Stimulated activated naive CD8-positive, alpha-beta T cell treated with anti-CD3 and anti-CD28 coated beads, Interleukin-15, Interleukin-2, amounts not matched to agents 100 ng/mL and 50 ng/mL, for 24 hours (primary cell): ENCODE measurements around the gene ADAMTS13.

ENCODE experiments used
- H3K27ac Mint-ChIP-seq: one replicate; pipeline ENCODE4 v1.8.0; 2021; ENCODE audit warnings: mild to moderate bottlenecking, mixed read lengths
- H3K27me3 Mint-ChIP-seq: one replicate; pipeline ENCODE4 v1.8.0; 2021; ENCODE audit warnings: mixed read lengths
- H3K36me3 Mint-ChIP-seq: one replicate; pipeline ENCODE4 v1.8.0; 2021; ENCODE audit warnings: low read depth, mixed read lengths
- H3K4me1 Mint-ChIP-seq: one replicate; pipeline ENCODE4 v1.8.0; 2021; ENCODE audit warnings: low read depth, mixed read lengths
- H3K4me3 Mint-ChIP-seq: one replicate; pipeline ENCODE4 v1.8.0; 2021; ENCODE audit warnings: mild to moderate bottlenecking, mixed read lengths
- H3K9me3 Mint-ChIP-seq: one replicate; pipeline ENCODE4 v1.8.0; 2021; ENCODE audit warnings: mixed read lengths

The ADAMTS13 gene

DNA sequence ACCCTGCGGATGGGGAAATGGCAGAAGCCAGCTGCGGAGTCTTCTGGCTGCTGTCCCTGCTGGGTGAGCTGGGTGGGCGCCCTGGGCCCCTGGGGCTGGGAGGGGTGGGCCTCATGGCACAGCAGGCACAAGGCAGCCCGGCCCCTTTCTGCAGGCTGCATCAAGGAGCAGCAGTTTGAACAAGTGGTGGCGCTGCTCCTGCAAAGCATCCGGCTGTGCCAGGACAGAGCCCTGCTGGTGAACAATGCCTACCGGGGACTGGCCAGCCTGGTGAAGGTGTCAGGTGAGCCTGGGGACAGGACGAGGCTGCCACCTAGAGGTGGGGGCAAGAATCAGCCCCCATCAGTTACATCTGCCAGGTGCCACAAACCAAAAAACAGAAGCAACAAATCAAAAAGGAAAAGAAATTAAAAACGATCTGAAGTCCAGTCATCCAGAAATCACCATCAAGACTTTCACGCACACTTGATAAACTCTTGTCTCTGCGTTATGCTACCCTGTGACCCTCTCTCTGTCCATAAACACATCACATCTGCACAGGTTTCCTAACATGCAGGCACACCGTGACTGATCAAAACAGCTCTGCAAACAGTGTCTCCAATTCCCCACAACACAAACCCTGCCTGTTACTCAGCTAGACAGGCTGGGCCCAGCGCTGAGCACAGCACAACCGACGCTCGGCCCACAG lies 18.3 kb upstream of the ADAMTS13 start:
- Mint-ChIP-seq H3K9me3 (no peaks in the 10 kb centered on the region), H3K36me3 (peaks cover 33% of the 10 kb centered on the region), H3K27ac (no peak overlapping the region)

DNA sequence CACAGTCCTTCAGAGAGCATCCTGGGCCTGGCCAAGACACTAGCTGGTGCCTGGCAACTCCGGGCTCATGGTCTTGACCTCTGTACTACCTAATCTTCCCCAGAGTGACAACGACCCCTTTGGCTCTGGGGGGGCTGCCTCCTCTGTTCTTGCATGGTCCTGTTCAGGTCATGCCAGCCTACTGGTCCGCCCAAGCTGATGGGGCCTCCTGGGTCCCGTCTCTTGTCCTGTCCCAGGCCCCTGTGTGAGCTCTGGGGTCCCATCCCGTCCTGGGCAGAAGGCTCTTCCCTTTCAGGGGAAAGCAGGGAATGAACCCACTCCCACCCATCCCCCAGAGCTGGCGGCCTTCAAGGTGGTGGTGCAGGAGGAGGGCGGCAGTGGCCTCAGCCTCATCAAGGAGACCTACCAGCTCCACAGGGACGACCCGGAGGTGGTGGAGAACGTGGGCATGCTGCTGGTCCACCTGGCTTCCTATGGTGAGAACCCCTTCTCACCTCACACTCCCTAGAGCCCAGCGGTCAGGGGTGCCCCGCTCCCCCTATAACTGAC lies 17.6 kb upstream of the ADAMTS13 start:
- Mint-ChIP-seq H3K27ac (no peak overlapping the region), H3K9me3 (no peaks in the 10 kb centered on the region), H3K36me3 (peaks cover 39% of the 10 kb centered on the region), H3K4me3 (no peak overlapping the region), H3K27me3 (no peaks in the 10 kb centered on the region), H3K4me1 (peaks cover 18% of the 10 kb centered on the region)

More for the DNA sequence above, 18.3 kb upstream of the ADAMTS13 start:
- Mint-ChIP-seq H3K4me1 (peaks cover 18% of the 10 kb centered on the region), H3K4me3 (no peak overlapping the region), H3K27me3 (no peaks in the 10 kb centered on the region)

DNA sequence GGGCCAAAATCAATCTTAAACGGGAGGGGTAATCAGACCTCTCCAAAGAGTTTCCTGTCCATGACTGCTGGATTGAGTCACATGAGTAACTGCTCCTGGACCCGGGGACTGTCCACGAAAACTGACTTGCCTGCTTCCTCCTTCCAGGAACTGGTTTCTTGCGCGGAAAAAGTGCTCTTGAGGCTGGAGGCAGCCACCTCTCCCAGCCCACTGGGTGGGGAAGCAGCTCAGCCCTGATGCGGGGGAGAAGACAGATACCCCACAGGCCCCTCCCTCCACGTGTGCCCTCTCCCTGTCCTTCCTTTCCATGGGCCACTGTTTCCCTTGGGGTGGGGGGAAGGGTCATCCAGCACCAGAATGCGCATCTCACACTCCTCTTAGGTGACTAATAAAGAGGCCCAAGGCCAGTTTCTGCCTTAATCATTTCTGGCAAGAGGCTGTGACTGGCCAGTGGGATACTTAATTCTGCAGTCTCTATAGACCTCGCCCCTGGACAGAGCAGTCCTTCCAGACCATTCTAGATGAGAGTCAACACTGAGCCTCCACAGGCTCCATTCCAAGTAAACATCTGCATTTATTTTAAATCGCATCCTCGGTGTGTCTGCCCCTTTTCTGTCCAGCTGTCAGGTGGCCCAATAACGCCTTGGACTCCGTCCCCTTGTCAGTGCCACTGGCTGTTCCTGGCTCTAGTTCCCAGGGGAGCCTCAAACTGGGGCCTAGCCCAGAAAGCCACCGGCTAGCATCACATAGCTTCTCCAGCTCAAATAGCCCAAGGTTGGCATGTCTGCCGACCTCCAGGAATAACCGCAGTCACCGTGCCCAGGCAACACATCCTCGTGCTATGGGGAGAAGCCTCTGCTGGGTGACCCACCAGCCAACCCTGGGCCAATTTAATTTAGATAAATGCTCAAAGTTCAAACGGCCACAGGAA lies 16.4 kb upstream of the ADAMTS13 start:
- Mint-ChIP-seq H3K36me3 (peaks cover 49% of the 10 kb centered on the region), H3K4me1 (peaks cover 18% of the 10 kb centered on the region), H3K4me3 (no peak overlapping the region), H3K27me3 (no peaks in the 10 kb centered on the region), H3K9me3 (no peaks in the 10 kb centered on the region), H3K27ac (no peak overlapping the region)

DNA sequence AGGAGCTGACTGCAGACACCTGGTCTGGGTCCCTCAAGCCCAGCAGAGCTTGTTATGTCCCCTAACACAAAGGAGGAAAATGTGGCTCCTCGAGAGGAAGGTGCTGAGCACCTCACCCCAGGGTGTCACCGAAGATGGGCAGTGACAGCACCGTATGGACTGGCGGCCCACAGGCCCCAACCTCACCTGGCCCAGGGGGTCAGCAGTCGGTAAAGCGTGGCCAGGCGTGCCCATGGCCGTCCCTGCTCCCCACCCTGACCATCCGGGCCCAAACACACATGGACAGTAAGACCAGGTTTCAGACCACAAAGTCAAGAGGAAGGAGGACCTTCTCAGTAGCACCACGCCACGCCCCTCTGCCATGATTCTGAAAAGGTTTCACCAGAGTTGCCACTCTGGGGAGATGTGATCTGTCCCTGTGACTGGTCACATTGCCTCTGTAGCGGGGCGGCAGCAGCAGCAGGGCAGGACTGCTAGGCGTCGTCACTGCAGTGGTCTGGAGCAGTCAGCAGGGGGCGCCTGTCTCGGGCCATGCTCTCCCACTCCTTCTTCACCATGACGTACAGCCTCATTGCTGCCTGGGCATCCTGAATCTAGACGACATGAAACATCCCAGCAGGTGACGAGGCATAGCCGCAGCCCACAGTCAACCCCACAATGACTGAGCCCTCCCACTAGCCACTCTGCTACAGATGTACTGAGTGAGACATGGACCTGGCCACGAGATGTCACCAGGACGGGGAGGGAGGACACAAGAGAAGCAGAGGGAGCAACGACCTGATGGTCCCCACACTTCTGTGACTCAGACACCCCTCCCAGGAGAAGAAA lies 15.5 kb upstream of the ADAMTS13 start:
- H3K4me1 Mint-ChIP-seq: peaks cover 18% of the 10 kb centered on the region
- H3K36me3 Mint-ChIP-seq: peaks cover 56% of the 10 kb centered on the region
- no peak overlapping the region for H3K4me3 Mint-ChIP-seq

DNA sequence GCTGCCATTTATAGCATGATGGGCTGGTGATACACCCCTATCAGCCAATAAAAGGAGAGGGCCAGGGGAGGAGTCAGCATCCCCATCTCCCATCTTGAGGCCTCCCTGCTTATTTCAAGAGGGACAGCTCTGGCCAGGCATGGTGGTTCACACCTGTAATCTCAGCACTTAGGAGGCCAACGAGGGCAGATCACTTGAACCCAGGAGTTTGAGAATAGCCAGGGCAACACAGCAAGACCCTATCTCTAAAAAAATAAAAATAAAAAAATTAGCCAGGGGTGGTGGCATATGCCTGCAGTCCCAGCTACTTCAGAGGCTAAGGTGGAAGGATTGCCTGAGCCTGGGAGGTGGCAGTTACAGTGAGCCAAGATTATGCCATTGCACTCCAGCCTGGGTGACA lies 14.1 kb upstream of the ADAMTS13 start:
- Mint-ChIP-seq H3K36me3 (peaks cover 68% of the 10 kb centered on the region), H3K4me3 (no peak overlapping the region), H3K27me3 (no peaks in the 10 kb centered on the region), H3K4me1 (peaks cover 18% of the 10 kb centered on the region), H3K9me3 (no peaks in the 10 kb centered on the region), H3K27ac (no peak overlapping the region)

More for the DNA sequence above, 15.5 kb upstream of the ADAMTS13 start:
- H3K27me3 Mint-ChIP-seq: no peaks in the 10 kb centered on the region
- peak overlapping the region; percentile 55 for H3K27ac Mint-ChIP-seq
- H3K9me3 Mint-ChIP-seq: no peaks in the 10 kb centered on the region

DNA sequence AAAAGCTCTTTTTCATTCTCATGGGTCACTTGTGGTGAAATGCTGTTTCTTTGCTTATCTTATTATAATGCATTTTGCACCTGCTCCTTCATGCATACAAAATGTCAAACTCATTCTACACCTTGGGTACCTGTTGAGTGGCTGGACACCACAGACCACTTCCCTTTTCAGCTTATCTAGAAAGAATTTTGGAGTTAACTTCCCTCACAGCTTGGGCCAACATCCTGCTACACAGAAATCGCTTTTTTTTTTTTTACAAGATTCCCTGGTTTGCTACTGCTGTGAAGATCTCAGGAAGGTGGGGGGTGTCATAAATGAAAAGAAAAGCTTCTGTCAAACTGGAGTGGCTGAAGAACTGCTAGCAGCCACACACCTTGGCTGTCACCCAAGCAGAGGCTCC lies 7.0 kb upstream of the ADAMTS13 start:
- H3K4me3 Mint-ChIP-seq: peak overlapping the region; percentile 93
- no peaks in the 10 kb centered on the region for H3K9me3 Mint-ChIP-seq
- H3K36me3 Mint-ChIP-seq: peaks cover 59% of the 10 kb centered on the region
- H3K27ac Mint-ChIP-seq: peak overlapping the region; percentile 21
- H3K27me3 Mint-ChIP-seq: no peaks in the 10 kb centered on the region
- peaks cover 46% of the 10 kb centered on the region for H3K4me1 Mint-ChIP-seq

DNA sequence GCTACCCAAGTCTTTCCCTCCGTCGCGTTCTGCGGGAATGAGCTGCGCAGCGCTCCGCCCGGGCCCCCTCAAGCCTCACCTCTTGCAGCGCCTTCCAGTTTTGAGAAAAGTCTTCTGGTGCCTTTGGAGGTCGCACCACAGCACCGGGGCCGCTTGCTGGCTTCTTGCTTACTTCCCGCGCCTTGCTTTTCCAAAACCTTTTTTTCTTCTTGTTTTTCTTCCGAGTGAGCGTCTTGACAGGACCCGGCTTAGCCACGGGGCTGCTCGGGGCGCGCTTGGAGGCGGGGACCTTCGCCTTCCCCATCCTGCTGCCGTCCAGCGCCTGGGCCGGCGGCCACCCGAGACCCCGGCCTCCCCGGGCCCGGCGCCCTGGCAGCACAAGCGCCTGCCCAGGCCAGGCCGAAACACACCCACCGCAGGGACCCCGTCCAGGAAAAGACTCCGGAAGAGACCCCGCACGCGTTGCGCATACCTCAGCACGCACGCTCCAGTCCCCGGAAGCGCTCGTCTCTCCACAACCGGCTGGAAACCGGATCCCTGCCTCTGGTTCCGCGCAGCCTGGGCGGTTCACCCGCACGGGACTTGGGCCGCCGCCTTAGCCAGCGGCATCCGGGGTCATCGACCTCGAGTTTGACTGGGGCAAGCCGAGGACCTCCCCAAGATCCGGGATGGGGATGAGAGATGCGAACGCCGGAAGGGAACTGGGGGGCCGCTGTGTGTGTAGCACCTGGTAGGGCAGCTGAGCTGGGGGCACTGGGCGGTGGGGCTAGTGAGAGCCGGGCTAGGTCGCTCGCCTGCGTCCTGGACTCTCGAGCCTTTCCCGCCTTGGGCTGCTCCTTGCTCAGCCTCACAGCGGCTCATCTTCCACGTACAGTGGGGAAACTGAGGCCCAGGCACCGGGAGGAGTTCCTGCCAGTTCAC lies 4.4 kb upstream of the ADAMTS13 start, which contains the start of gene REXO4:
REXO4 (minus strand) TSS at position 470 of the 921 bp plus-strand sequence; CDS start at position 304, 166 bp downstream.
- Mint-ChIP-seq H3K36me3 (peaks cover 40% of the 10 kb centered on the region), H3K4me1 (peaks cover 70% of the 10 kb centered on the region), H3K9me3 (no peaks in the 10 kb centered on the region), H3K27ac (peak within 1 kb of the TSS; percentile 88), H3K4me3 (peak within 1 kb of the TSS; percentile 93), H3K27me3 (no peaks in the 10 kb centered on the region)

DNA sequence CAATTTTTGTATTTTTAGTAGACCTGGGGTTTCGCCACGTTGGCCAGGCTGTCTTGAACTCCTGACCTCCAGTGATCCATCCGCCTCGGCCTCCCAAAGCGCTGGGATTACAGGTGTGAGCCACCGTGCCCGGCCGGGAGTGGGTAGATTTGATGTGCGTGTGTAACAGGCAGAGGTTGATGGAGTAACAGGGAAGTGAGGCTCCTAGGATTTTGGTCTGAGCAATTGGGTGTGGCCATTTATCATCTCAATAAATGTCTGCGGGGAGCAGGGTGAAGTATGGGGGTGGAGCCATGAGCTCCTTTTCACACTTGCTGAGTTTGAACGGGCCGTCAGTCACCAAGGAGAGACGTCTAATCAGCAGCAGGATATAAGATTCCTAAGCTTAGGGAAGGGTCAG lies 3.2 kb upstream of the ADAMTS13 start:
- peak overlapping the region; percentile 88 for H3K27ac Mint-ChIP-seq
- no peaks in the 10 kb centered on the region for H3K9me3 Mint-ChIP-seq
- H3K36me3 Mint-ChIP-seq: peaks cover 29% of the 10 kb centered on the region
- peaks cover 69% of the 10 kb centered on the region for H3K4me1 Mint-ChIP-seq
- peak overlapping the region; percentile 93 for H3K4me3 Mint-ChIP-seq
- H3K27me3 Mint-ChIP-seq: no peaks in the 10 kb centered on the region

DNA sequence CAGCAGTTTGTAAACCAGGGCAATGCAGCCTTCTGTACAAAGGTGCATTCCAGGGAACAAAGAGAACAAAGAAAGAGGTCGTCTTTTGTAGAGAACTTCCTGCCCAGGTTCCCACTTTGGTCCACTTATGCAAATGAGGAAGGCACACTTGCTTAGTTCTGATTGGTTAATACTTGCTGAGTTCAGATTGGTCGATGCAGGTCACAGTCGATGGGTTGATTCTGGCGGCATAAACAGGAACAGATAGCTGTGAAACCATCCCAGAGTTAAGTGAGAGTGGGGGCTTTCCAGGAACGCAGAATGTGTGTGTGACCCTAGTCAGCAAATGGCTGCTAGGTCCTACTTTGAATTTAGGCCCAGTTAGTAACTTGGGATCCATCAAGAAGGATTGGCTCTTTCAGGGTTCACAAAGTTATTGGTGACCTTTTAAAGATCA lies 1.8 kb upstream of the ADAMTS13 start:
- no peaks in the 10 kb centered on the region for H3K27me3 Mint-ChIP-seq
- H3K4me1 Mint-ChIP-seq: peaks cover 55% of the 10 kb centered on the region
- H3K4me3 Mint-ChIP-seq: peak overlapping the region; percentile 47

DNA sequence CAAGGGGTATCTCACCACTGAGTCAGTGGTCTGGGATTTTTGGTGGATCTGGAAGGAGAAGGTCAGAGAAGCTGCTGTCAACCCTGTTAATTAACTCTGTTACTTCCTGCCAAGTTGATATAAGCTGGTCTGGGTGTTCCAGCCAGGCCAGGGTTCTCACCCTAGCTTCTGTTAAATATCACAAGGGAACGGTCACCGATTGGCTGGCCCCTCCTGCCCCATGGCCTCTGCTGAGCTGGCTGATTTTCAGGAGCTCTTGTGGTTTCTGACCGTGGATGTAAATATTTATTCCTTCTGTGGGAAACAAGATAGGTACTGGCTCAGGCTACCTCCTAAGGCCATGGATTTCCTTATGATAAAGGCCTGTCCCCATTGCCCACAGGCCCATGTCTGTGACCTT lies 1.0 kb downstream of the ADAMTS13 start:
- peaks cover 46% of the 10 kb centered on the region for H3K4me1 Mint-ChIP-seq
- H3K27me3 Mint-ChIP-seq: peaks cover 18% of the 10 kb centered on the region
- H3K27ac Mint-ChIP-seq: no peak overlapping the region
- H3K36me3 Mint-ChIP-seq: peaks cover 3% of the 10 kb centered on the region
- H3K9me3 Mint-ChIP-seq: no peaks in the 10 kb centered on the region
- H3K4me3 Mint-ChIP-seq: no peak overlapping the region

More for the DNA sequence above, 1.8 kb upstream of the ADAMTS13 start:
- Mint-ChIP-seq H3K36me3 (peaks cover 16% of the 10 kb centered on the region), H3K9me3 (no peaks in the 10 kb centered on the region), H3K27ac (peak overlapping the region; percentile 87)

DNA sequence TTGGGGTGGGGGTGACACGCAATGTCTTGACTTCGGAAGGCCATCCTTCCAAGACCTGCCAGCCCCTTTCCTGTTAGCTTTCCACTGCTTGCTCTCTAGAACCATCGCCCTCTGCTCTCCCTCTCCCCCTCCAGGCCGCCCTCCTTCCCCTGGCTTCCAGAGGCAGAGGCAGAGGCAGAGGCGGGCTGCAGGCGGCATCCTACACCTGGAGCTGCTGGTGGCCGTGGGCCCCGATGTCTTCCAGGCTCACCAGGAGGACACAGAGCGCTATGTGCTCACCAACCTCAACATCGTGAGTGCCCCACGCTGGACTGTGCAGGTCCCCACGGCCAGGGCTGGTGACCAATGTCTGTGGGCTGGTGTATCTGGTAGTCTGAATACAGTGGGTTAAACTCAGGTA lies 2.0 kb downstream of the ADAMTS13 start:
- Mint-ChIP-seq H3K4me1 (peaks cover 36% of the 10 kb centered on the region), H3K27ac (no peak overlapping the region), H3K9me3 (no peaks in the 10 kb centered on the region), H3K36me3 (peaks cover 3% of the 10 kb centered on the region), H3K27me3 (peaks cover 18% of the 10 kb centered on the region), H3K4me3 (no peak overlapping the region)

DNA sequence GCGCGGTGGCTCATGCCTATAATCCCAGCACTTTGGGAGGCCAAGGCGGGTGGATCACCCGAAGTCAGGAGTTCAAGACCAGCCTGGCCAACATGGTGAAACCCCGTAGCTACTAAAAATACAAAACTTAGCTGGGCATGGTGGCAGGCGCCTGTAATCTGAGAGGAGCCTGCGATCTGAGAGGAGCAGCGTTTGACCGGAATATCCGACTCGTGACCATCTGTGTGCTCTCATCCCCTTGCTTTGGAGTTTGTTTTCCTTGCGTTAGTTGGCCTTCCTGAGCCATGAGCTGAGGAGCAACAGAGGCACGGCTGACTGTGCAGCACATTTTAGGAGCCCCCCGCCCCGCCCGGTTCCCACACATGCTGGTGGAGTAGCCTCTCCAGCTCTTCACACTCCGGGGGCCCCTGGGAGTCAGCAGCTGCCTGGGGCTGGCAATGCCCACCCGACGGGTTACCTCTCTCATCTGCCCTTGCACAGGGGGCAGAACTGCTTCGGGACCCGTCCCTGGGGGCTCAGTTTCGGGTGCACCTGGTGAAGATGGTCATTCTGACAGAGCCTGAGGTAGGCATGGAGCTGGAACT lies 3.0 kb downstream of the ADAMTS13 start:
- H3K27ac Mint-ChIP-seq: no peak overlapping the region
- H3K4me3 Mint-ChIP-seq: no peak overlapping the region
- no peaks in the 10 kb centered on the region for H3K9me3 Mint-ChIP-seq
- peaks cover 32% of the 10 kb centered on the region for H3K4me1 Mint-ChIP-seq
- peaks cover 19% of the 10 kb centered on the region for H3K27me3 Mint-ChIP-seq
- peaks cover 3% of the 10 kb centered on the region for H3K36me3 Mint-ChIP-seq

DNA sequence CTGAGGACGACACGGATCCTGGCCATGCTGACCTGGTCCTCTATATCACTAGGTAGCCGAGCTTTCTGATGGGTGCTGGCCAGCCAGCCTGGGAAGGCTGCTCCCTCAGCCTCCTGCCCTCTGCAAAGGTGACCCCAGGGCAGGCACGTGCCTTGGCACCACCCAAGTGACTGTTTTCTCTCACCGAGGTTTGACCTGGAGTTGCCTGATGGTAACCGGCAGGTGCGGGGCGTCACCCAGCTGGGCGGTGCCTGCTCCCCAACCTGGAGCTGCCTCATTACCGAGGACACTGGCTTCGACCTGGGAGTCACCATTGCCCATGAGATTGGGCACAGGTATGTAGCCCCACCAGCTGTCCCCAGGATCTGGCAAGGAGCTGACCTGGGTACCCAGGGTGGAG lies 3.8 kb downstream of the ADAMTS13 start:
- Mint-ChIP-seq H3K4me3 (no peak overlapping the region), H3K9me3 (no peaks in the 10 kb centered on the region), H3K4me1 (peaks cover 24% of the 10 kb centered on the region), H3K27me3 (peaks cover 22% of the 10 kb centered on the region), H3K36me3 (no peaks in the 10 kb centered on the region), H3K27ac (no peak overlapping the region)
